Right lobe of liver (tissue), 6 donors: Measurements from ENCODE around the gene ARPC1B. TPM values are rescaled to one million over a fixed set of nuclear protein-coding genes. Genes with fewer than 3 reads are reported as not detected.

Source experiments
- ATAC-seq, 4 donors: fragments of 200-7000 bp; cut with Tn5 transposase; one replicate each; pipeline ENCODE4 v1.9.1; 2020; ENCODE audit warnings: mild to moderate bottlenecking in 4 of 4, moderate library complexity in 4 of 4
- DNase-seq, 3 donors: peaks; one replicate each; pipeline ENCODE4 v3.0.0-alpha.2; 2020
- H3K27ac ChIP-seq, 3 donors: fragments of 200-600 bp; one replicate each; pipeline ENCODE4 v1.8.0; 2022
- H3K27me3 ChIP-seq, 2 donors: fragments of 200-600 bp; one replicate each; pipeline ENCODE4 v1.8.0; 2022
- H3K36me3 ChIP-seq, 4 donors: fragments of 200-600 bp; sonication (generic) in 1 of 4; one replicate each; pipeline versions ENCODE4 v1.5.1 to v1.8.0; 2017 to 2022; ENCODE audit warnings: control low read depth in 1 of 4
- H3K4me1 ChIP-seq, 4 donors: fragments of 200-600 bp; sonication (generic) in 1 of 4; one replicate each; pipeline versions ENCODE4 v1.5.1 to v1.8.0; 2017 to 2022; ENCODE audit warnings: control low read depth in 1 of 4
- H3K4me3 ChIP-seq, 3 donors: fragments of 200-600 bp; one replicate each; pipeline ENCODE4 v1.8.0; 2022
- H3K9me3 ChIP-seq, 4 donors: fragments of 200-600 bp; sonication (generic) in 1 of 4; one replicate each; pipeline versions ENCODE4 v1.5.1 to v1.8.0; 2017 to 2022; ENCODE audit warnings: control low read depth in 1 of 4
- POLR2A ChIP-seq: fragments of 450-650 bp; IDR thresholded peaks from one replicate; pipeline ENCODE4 v1.6.1; 2017; ENCODE audit warnings: antibody characterized with exemption, mild to moderate bottlenecking
- WGBS: methylation state at CpG from one replicate; pipeline ENCODE4 v1.1.6; 2018; ENCODE audit warnings: low coverage, low lambda C conversion rate; ENCODE audit not compliant: insufficient coverage; ENCODE audit errors: missing lambda C conversion rate; 5-methylcytosine and 5-hydroxymethylcytosine counted together
- intact Hi-C, 2 donors: fragments of 100-400 bp; cut with DNase I; formaldehyde crosslinking; loops; one replicate each; pipeline versions ENCODE4 v1.11.2 to v1.14.1; 2022
- total RNA-seq, 6 experiments: library from RNA; depleted of rRNA in 2 of 6; stranded (reverse); fragments of >200 nt in 2 of 6; fragmentation: NEBNext Ultra II Directional in 3 of 6; extraction: Animal tissue kit (Norgen Biotek cat#: 25700) in 3 of 6; gene quantifications; one replicate each; pipeline versions ENCODE4 v1.1.0 to v1.2.4, GENCODE V29; 2016 to 2023
- TF ChIP-seq, protein P1 (sequence below), 4 donors: fragments of 200-600 bp in 3 of 4; fragments of 450-650 bp in 1 of 4; IDR thresholded peaks; one replicate each; pipeline versions ENCODE4 v1.5.1 to v1.8.0; 2016 to 2022; ENCODE audit warnings: antibody characterized with exemption in 4 of 4, mild to moderate bottlenecking in 2 of 4
- donor health status: DM: no; HTN: yes; CAD: no.
- donor health status: DM: no; HTN: no; CAD: no.
- donor health status: DM: no; HTN: no; CAD: no.
- donor health status: DM: no; HTN: yes; CAD: no.
- donor health status: DM: no; HTN: yes; CAD: no.

Gene ARPC1B
- total RNA-seq, 6 experiments from 2014 or later: 24.4 to 197 (median 52.7) TPM

DNA sequence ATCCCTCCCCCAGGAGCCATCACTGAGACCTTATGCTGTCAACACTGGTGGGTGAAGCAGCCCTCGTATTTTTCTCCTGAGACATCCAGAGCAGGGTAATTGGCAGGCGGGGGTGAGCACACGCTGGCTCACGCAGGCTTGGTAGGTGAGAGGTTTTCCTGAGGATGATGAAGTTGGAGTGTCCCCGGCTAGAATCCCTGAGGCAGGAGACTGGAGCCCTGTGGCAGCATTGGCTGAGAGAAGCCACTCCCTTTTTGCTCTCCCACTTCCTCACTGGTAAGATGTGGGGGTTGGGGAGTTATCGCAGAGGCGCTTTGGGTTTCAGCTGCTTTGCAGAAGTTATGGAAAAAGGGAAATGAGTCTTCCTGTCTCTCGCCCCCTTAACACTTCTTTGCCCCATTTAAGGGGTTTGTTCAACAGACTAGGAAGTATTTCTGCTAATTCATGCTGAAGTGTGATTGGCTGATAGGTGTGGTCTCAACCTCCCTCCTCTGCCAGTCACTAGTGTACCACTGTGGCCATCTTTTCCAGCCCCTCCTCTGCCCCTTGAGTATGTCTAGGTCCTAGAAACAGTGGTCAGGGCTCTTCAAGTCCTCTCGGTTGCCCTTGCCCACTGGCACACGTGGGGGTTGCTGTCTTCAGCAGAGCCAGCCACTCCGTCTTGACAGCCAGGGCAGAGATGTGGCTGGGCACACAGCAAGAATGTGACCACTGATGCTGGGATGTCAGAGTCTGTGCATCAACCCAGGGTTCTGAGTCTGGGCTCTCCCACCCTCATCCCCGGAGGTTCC is 5.7 kb downstream of the ARPC1B start:
- H3K4me3 ChIP-seq: peak overlapping the region; percentile 6 to 29 (median 16)
- peak; percentile 18 to 45 (median 30) for ATAC-seq
- no peak for DNase-seq
- TF ChIP-seq, protein P1, sequence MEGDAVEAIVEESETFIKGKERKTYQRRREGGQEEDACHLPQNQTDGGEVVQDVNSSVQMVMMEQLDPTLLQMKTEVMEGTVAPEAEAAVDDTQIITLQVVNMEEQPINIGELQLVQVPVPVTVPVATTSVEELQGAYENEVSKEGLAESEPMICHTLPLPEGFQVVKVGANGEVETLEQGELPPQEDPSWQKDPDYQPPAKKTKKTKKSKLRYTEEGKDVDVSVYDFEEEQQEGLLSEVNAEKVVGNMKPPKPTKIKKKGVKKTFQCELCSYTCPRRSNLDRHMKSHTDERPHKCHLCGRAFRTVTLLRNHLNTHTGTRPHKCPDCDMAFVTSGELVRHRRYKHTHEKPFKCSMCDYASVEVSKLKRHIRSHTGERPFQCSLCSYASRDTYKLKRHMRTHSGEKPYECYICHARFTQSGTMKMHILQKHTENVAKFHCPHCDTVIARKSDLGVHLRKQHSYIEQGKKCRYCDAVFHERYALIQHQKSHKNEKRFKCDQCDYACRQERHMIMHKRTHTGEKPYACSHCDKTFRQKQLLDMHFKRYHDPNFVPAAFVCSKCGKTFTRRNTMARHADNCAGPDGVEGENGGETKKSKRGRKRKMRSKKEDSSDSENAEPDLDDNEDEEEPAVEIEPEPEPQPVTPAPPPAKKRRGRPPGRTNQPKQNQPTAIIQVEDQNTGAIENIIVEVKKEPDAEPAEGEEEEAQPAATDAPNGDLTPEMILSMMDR (IDR thresholded peaks at IDR 0.05): no peak
- no peak for TF ChIP-seq POLR2A
- peak overlapping the region; percentile 29 to 75 (median 74) for H3K27ac ChIP-seq
- H3K9me3 ChIP-seq: no peaks in the 10 kb centered on the region
- H3K4me1 ChIP-seq: peaks cover 0 to 46% (median 13%) of the 10 kb centered on the region in 4 donors
- no peaks in the 10 kb centered on the region for H3K27me3 ChIP-seq
- 51% methylated on average over 5 of the region's 12 CpGs for WGBS
- intact Hi-C loops: no loop called here
- H3K36me3 ChIP-seq: no peaks in the 10 kb centered on the region

DNA sequence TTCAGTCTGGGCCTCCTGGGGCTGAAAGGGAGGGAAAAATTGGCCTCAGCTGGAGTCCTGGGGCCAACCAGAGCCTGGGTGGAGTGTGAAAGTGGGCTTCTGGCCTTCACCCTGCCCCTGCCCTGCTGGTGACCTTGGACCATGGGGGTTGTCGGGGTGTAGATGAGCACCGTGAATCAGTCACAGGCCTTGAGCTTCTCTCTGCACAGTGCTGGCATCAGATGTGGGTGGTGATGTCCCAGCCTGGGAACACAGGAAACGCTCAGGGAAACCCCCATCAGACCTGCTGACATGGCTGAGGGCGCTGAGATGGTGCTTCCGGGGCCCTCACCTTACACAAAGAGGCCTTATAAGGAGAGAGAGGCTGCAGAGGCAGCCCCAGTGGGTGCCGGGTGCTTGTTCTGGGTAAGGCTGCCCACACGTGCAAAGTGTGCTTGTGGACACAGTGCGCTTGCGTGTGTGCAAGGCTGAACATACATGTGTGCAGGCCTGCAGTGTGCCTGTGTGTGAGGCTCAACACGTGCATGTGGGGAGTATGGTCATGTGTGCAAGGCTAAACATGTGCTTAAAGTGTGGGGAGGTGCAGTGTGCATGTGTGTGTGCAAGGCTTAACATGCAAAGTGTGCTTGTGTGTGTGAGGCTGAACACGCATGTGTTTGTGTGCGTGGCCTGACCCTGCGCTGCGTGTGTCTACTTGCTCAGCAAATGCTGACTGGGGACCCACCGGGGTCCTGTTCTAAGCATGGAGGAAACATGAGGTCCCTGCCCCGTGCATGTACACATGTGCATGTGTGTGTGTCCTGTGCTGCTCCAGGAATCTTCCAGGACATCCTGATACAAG is 6.5 kb downstream of the ARPC1B start:
- H3K9me3 ChIP-seq: no peaks in the 10 kb centered on the region
- DNase-seq (peak in 1 of 3 donors; percentile 54), ATAC-seq (peak; percentile 39 to 53 (median 46))
- no peaks in the 10 kb centered on the region for H3K27me3 ChIP-seq
- H3K36me3 ChIP-seq: no peaks in the 10 kb centered on the region
- 37% methylated on average over 12 of the region's 16 CpGs for WGBS
- no peak for TF ChIP-seq POLR2A
- TF ChIP-seq, protein P1 (IDR thresholded peaks at IDR 0.05): no peak
- no peak overlapping the region for H3K4me3 ChIP-seq
- H3K4me1 ChIP-seq: peaks cover 0 to 38% (median 11%) of the 10 kb centered on the region in 4 donors
- intact Hi-C loops: no loop called here
- peak overlapping the region in 2 of 3 donors; percentile 73 to 74 for H3K27ac ChIP-seq

DNA sequence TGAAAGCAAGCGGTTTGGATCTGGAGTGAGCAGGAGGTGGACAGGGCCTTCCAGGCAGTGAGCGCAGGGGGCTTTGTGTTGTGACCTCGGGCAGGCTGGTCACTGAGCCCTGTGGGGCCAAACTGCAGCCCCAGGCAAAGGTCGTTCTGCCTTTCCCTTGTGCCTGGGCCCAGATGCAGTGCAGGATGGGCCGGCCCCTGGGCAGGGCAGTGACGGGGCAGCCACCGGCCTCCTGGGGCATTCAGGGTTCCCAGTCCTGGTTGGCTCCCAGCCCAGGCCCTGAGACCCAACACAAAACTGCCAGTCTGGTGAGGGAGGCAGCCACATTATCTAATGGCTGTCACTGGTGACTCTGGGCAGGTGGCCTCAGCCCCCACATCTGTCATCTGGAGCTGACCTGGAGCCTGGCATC is 7.1 kb downstream of the ARPC1B start:
- no peak overlapping the region for H3K4me3 ChIP-seq
- no peaks in the 10 kb centered on the region for H3K9me3 ChIP-seq
- peak; percentile 62 to 73 (median 70) for ATAC-seq
- peak; percentile 73 to 82 (median 80) for DNase-seq
- no peaks in the 10 kb centered on the region for H3K27me3 ChIP-seq
- 20% methylated on average over 1 of the region's 7 CpGs for WGBS
- no peaks in the 10 kb centered on the region for H3K36me3 ChIP-seq
- intact Hi-C loops: no loop called here
- no peak overlapping the region for H3K27ac ChIP-seq
- TF ChIP-seq, protein P1 (IDR thresholded peaks at IDR 0.05): no peak
- TF ChIP-seq POLR2A: no peak
- peaks cover 0 to 36% (median 11%) of the 10 kb centered on the region in 4 donors for H3K4me1 ChIP-seq

DNA sequence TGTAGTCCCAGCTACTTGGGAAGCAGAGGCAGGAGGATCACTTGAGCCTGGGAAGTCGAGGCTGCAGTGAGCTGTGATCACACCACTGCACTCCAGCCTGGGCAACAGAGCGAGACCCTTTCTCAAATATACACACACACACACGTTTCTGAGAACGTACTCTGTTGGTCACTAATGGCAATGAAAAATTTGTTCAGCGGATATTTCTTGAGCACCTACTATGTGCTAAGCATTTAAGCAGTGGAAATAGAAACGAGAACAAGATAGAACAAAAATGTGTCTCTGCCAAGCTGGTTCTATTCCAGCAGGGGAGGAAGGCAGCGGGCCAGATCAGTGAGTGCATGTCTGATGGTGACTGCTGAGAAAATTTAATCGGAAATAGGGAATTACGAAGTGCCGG is 8.7 kb downstream of the ARPC1B start:
- intact Hi-C loops: no loop called here
- H3K9me3 ChIP-seq: no peaks in the 10 kb centered on the region
- DNase-seq: no peak
- no peak for TF ChIP-seq POLR2A
- TF ChIP-seq, protein P1 (IDR thresholded peaks at IDR 0.05): no peak
- H3K36me3 ChIP-seq: peaks cover 0 to 5% (median 0%) of the 10 kb centered on the region in 4 donors
- 78% methylated on average over 10 of the region's 10 CpGs for WGBS
- no peak overlapping the region for H3K27ac ChIP-seq
- no peak overlapping the region for H3K4me3 ChIP-seq
- no peaks in the 10 kb centered on the region for H3K27me3 ChIP-seq
- ATAC-seq: no peak
- H3K4me1 ChIP-seq: peaks cover 0 to 36% (median 11%) of the 10 kb centered on the region in 4 donors
